HG03521 (cell line): ENCODE measurements around the gene FANK1.

Experiments used
- ATAC-seq: cut with Tn5 transposase; IDR thresholded peaks from one replicate; pipeline ENCODE4 v1.9.1; 2021; ENCODE audit warnings: mild to moderate bottlenecking, moderate library complexity; ENCODE audit not compliant: unreplicated experiment

The FANK1 gene

DNA sequence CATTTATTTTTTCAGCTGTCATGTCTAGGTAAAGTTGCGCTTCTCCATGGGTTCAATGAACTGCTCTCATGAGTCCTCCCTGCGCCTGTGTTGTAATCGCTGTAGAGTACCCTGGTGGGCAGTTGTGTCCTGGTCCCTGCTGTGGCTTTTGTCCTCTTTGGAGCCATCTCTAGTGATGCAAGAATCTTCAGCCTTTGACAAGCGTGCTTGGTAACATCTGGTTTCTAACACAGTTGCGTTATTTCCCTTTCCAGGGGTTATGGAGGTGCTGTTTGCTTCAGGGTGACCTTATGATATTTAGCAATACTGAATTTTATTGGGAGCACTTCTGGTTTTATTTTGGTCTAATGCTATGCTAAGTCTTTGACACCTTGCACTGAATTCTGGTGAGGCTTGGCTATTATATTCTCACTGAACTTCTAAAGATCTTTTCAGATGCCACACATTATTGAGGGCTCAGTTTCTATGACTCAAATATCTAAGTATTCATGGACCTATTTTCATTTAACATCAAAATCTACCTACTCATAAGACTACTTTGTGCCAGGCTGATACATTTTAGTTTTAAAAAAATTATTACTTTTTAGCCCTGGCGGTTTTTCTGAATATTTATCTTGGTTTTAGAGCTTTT, 88.6 kb downstream of the FANK1 start:
- ATAC-seq = no peak

GRCh38 chr10:125985557-125986240, 89.3 kb downstream of the FANK1 start:
- ATAC-seq = no peak

- no peak for ATAC-seq
Observed at GRCh38 chr10:125989791-125990190, 93.4 kb downstream of the FANK1 start.

DNA sequence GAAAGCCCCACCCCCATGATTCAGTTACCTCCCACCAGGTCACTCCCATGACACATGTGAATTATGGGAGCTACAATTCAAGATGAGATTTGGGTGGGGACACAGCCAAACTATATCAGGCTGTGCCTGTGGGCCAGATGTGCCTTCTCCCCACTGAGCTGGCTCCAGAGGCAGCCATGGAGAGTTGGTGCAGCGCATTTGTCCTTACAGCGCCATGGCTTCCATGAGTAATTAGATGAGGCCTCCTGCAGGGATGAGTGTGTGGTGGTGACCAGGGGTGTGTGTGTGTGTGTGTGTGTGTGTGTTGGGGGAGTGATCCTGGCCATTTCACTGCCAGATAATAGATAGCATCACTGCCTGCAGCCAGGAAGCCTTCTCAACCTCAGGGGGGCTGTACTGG, 94.6 kb downstream of the FANK1 start:
- no peak for ATAC-seq

DNA sequence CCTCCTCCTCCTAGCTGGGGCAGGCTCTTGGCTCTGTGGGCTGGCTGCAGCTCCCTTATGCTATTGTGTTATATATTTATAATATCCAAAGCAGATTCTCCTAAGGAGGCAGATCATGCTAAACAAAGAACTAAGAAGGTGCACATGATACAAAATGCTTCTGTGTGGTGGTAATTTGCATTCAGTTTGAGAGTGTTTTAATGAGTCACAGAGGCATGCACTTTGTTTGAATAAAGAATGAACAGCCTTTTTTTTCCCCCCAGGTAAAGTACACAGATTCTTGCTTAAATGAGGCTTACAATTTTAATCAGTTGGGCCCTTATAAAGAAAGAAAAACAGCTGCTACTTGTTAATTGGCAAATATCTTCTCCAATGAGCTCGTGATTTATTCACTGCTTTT, 95.0 kb downstream of the FANK1 start:
- ATAC-seq = no peak

- ATAC-seq = no peak
Observed at GRCh38 chr10:125992254-125992653, 95.9 kb downstream of the FANK1 start.

- ATAC-seq = no peak
Observed at GRCh38 chr10:125994601-125995000, 98.2 kb downstream of the FANK1 start.

- ATAC-seq = no peak
Observed at GRCh38 chr10:125995726-125996304, 99.5 kb downstream of the FANK1 start.

DNA sequence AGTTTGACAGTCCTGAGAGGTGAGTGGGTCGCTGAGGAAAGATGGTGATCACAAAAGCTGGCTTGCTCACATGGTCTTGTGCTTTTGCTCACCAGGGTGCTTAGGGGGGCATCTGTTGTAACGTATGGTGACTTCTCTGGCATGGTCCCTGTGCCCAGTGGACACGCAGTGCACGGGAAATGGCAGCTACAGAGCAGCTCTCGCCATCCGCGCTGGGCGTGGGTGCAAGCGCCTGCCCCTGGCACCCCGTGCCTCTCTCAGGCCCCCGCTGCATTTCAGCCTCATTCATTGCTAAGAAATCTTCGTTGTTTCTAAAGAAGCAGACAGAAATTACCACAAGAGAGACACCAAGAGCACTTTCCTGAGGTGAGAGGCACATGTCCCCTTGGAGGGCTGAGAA, 101.2 kb downstream of the FANK1 start:
- ATAC-seq = no peak

DNA sequence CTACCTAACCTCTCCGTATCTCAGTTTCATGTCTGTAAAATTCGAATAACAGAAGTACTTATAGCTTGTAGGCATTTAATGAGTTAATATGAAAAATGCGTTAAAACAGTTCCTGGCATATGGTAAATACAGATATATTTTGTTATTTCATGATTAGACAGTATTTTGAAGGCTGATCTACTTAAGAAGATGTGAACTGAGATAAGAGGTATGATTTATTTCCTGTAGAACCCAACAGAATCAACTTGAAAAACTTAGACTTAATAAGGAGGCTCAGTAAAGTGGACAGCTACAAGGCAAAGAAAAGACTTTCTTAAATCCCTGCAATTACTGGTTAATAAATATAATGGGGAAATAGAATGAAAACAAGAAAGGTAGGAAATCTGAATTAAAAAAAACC, 103.3 kb downstream of the FANK1 start:
- no peak for ATAC-seq

DNA sequence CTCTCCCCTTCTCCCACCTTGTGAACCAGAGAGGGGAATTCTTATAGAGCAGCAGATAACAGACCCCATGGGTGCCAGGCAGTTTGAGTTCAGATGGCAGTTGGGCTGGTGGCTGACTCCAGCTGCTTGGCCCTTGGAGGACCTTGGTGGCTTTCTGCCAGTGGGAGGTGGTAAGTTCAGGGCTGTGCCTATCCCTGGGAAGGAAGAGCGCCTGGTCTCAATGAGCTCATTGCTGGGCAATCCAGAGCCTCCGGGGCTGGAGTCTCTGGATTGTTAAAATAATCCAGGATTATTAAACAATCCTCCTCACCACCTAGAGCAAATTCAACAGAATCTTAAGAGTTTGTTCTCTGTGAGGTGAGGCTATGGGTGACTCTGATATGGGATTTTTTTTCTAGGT, 105.2 kb downstream of the FANK1 start:
- no peak for ATAC-seq

GRCh38 chr10:126004752-126005151, 108.4 kb downstream of the FANK1 start:
- ATAC-seq = no peak

- ATAC-seq = no peak
Observed at GRCh38 chr10:126006264-126006663, 109.9 kb downstream of the FANK1 start.

DNA sequence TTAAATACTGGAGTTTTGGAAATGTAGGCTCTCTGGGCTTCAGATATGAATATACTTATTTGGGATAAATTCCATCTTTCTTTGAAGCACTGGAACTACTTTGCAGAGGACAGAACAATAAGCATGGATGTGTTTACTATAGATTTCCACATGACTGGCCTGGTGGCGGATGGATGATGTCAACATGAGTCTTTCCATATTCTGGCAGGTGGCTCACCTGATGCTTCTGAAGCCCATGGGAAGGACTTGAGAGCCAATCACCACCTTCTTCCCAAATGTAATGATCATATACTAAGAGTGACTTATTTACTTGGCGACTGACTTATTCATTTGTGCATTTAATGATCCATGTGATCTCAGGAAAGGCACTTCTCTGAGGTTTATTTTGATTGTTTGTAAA, 110.5 kb downstream of the FANK1 start:
- no peak for ATAC-seq

GRCh38 chr10:126009650-126010049, 113.3 kb downstream of the FANK1 start:
- ATAC-seq = no peak

DNA sequence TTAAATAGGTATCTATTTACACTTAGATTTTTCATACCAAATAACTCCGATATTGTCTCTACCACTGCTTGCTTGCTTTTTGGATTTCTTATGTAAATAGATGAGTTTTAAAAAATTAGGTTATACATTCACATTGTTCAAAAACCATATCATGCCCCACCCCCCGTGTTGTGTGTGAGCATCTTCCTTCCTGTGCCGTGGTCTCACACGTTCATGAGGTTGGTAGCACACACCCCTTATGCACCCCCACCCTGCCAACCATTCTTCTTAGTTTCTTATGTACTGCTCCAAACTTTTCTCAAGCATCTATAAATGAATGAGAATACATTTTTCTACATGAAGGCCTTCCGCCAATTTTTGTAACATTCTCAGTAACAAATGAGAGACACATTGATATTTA, 115.6 kb downstream of the FANK1 start:
- no peak for ATAC-seq

DNA sequence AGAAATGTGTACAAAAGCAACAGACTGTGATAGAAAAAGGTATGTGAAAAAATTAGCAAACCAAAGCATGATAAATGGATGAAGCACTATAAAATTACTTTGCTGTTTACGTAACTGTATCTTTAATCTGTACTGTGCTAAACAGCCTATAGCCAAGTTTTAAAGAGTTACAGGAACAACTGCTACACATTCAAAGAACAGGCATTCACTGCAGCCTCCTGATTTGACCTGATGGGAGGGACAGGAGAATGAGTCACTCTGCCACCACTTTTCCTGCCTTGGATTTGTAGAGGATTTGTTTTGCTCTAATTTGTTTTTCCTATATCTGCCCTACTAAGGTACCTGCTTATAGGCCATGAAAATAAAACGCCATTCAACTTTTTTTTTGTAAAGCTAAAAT, 116.1 kb downstream of the FANK1 start:
- ATAC-seq = no peak

GRCh38 chr10:126013489-126014281, 117.3 kb downstream of the FANK1 start:
- no peak for ATAC-seq

DNA sequence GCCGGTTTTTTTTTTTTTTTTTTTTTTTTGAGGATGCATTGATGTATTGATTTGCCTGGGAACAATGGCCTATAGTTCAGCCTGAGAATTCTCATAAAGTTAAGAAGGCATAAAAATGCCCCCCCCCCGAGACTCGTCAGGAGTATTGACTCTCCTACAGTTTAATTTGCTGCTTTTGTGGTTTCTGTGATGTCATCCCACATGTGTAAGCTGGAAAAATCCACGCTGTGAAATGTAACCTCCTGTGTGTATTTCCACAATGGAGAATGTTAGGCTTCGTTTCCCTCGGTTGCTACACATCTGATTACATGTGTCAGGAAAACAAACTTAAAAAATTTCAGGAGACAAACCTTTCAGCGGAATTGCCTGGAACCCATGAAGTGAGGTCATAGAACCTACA, 117.9 kb downstream of the FANK1 start:
- no peak for ATAC-seq

GRCh38 chr10:126015413-126015812, 119.0 kb downstream of the FANK1 start:
- no peak for ATAC-seq

GRCh38 chr10:126016156-126016805, 119.9 kb downstream of the FANK1 start:
- no peak for ATAC-seq
